Stimulated activated CD4-positive, alpha-beta T cell treated with anti-CD3 and anti-CD28 coated beads, Interleukin-4, amount 100 ng/mL, for 24 hours (primary cell): Measurements from ENCODE around the gene ZNF845.
A peak's percentile ranks its signal among the peaks of the same experiment; 100 is the strongest.
"Not testable (repeated sequence)": the region's sequence is repeated elsewhere in the genome, so short reads cannot be mapped to it uniquely, and the experiment has no call there.

Experiments
- DNase-seq: peaks from one replicate; pipeline ENCODE4 v3.0.0-alpha.2; 2020

The ZNF845 gene

DNA sequence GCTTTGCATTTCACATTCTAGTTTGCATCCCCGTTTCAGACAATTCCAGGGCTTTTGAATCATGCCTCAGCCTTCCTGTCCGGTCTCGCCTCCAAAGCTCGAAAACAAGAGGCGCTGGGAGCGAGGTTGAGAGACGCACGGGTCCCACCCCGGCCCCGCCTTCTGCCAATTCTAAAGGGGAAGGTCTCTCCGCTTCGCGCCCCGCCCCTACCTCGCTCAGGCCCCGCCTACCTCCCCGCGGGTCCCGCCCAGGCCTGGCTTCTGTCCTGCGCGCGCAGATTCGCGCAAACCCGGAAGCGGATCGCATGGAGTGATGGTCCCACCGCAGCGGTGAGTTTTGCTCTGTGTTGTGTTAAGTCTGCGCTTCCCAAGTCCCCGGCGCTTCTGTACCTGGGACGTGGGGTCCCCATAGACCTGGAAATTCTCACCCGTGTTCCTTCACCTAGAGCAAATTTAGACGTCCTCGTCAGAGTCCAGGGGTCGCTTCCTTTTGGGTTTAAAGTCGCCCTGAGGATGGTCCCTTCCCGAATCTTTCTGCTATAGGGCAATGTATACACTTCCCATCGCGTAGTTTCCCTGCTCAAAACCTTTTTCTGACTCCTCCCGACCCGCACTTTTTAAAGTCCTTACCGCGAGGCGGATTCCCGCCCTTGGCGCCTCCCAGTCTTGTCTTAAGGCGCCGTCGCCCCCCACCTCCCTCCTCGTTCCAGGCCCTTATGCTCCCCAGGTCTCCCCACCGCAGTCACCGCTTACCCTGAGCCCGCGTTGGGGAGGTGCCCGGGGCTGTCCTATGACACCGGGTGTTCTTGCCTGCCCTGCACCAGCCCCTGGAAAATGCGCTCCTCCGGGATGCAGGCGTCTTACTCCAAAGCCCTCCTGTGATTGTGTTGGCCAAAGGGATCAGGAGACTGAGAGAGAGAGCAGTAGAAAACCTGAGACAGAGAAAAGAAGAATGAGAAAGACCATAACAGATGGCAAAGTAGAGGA is at the start of gene ZNF845:
ZNF845 (plus strand) TSS at position 287 of the 987 bp plus-strand sequence. CDS start 7,559 bp downstream, outside the sequence.
- DNase-seq, result peak; percentile 96

DNA sequence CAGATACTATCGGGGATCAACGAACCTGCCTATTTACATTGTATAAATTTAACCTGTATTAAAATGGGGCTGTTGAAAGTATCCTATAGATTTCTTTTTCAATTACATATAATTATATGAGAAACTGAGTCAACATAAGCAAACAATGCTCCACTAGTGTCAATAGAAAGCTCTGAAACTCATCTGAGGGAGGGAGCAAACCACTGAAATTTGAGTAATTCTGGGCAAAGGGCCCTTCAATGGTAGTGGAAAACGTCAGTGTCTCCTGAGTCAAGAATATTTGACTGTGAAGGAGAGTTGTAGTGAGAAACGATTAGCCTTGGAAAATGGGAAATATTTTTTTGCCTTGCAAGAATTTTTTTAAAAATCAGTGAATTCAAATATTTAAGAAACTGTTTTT is 48.5 kb upstream of the ZNF845 start:
- no peak for DNase-seq

DNA sequence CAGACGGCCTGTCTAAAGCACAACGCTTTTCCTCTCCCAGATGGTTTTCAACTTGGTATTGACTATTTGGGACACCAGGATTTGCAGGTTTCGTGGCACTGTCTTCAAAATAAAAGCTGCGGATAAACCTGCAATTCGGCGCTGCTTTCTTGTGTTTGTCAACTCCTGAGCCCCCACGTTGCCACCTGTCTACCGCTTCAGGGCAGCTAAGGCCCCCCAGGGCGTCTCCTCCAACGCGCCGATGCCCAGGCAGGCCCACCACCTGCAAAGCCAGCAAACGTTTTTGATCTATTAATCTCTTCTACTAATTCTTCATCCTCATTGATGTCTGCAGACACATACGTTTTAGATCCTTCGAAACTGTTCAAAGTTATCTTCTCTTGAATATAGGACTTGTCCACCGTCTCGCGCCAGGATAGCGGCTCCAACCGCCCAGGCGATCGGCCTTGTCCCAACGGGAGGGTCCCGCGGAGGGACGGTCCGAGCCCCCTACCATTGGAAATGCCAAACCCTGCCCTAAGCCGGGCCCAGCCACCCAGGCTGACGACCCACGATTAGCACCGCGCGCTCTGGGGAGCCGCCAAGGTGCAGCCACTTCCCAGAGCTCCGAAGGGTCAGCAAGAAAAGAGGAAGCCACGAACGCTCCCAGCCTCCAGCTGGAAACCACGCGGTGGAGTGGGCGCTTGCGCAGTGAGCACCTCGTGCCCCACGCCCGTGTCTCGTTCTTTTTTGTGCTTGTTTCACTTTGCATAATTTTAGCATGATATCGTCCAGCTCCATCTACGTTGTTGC is 42.6 kb upstream of the ZNF845 start:
- no peak for DNase-seq

DNA sequence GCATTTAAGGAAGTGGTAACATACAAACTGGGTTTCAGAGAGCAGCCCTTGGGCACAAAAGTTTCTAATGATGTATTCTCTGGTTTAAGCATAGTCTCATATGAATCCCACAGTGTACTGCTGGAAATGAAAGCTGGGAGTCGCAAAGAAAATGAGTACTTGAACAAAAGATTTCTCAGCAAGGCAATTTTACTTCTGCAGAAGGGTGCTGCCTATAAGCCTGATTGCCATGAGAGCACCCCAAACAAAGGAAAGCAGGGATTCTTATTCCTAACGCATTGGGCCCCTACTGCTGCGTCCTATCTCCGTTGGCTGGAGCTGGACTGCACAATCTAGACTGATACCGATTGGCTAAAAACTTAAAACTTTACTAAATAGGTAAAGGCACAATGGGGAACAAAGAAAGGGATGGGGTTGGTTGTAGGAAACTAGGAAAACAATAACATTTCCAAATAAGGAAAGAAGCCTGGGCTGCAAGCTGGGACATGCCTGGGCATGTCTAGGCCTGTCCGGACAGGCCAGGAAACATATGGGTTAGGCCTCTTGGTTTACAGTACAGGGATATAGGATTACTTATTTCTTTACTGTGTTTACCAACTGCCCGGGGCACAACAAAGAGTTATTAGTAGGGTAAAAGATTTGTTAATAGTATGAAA is 38.6 kb upstream of the ZNF845 start:
- DNase-seq, result no peak

DNA sequence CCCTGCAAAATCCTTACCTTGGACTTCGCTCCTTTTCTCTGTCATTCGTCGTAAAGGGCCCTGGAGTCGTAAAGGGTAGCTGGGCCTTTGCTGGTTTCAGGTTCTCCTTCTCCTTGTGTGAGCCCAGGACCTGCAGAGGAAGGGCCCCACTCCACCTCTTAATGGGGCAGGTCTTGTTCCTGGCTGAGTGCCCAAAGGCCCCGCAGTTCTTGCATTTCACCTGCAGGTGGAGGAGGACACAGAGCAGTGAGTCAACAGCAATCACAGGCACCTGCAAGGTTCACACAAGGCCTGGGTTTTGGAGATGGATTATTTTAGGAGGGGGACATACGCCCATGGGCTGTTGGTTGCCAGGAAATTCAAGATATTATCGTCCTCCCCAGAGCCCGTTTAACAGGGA is 32.2 kb upstream of the ZNF845 start:
- DNase-seq, result not testable (repeated sequence)

DNA sequence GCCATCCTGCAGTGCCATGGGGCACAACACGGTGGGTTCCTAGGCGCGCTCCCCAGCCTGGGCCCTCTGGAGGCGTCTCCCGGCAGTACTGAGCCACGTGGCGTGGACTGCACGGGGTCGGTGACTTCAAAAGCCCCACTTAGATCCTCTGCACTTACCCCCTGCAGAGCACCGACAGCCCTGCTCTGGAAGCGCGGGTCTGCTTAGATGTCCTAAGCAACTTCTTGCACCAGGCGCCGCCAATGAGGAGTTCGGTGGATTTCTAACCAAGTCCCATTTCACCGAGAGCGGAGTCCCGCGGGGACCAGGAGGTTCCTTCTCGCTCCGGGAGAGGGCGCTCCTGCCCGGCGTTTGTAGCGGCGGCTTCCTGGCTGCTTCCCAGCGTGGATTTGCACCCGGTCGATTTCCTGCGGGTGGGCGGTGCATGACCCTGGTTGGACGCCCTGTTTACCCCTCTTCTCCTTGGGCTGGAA is 25.2 kb upstream of the ZNF845 start:
- DNase-seq, result no peak

DNA sequence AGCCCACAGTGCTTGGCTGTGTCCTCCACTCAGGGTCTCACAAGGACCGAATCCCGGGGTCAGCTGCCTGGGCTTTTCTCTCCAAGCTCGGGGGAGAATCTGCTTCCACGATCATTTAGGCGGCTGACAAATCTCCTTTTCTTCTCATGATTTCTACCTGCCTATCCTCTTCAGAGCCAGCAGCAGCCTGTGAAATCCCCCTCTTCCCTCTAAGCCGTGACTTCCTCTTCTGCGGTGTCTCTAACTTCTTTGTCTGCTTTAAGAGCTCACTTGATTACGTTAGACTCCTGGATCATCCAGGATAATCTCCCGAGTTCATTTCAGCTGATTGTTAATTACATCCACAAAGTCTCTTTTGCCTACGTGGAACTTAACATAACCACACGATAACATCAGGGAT is 22.5 kb upstream of the ZNF845 start:
- no peak for DNase-seq

DNA sequence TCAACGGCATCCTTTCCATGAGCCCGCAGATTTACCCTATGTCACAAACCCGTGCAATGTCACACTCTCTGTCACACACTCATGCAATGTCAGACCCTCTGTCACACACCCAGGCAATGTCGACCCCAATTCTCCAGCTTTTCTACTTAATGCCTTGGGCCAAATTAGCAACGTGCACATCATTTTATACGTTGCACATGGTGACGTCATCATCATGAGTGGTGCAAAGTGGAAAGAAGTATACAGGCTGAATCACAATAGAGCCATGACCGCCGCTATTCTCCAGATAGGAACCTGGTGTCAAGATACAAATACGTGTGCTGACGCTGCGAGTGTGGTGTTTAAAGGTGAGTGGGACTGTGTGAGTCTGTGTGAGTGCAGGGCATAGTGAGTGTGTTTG is 21.7 kb upstream of the ZNF845 start:
- no peak for DNase-seq

DNA sequence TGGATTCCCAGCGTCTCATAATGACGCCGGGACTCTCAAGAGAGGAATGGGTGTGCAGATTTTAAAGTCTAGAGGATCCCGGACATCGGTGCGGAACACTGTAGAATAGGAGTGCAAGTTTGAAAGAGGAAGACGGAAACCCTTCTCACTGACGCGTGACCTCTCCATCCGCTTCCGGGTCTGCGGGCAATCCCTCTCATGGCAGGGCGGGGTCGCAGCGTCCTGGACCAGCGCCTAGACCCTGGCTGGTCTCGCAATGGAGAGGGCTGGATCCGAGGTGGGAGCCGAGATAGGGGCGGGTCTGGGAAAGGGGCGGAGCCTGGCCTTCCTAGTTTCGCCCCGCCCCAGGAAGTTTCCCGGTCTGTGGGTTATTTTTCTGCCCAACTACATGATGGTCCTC is 4.6 kb upstream of the ZNF845 start:
- DNase-seq, result no peak

DNA sequence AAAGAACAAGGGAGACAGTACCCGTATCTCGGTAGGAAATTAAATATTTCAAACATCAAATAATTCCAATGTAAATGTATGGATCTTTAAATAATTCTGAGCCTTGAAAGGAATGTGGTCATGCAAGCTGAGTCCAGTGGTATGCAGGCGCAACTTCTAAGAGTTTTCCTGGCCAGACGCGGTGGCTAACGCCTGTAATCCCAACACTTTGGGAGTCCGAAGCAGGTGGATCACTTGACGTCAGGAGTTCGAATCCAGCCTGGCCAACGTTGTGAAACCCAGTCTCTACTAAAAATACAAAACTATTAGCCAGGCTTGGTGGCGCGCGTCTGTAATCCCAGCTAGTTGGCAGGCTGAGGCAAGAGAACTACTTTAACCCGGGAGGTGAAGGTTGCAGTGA is 1.1 kb upstream of the ZNF845 start:
- DNase-seq, result no peak

DNA sequence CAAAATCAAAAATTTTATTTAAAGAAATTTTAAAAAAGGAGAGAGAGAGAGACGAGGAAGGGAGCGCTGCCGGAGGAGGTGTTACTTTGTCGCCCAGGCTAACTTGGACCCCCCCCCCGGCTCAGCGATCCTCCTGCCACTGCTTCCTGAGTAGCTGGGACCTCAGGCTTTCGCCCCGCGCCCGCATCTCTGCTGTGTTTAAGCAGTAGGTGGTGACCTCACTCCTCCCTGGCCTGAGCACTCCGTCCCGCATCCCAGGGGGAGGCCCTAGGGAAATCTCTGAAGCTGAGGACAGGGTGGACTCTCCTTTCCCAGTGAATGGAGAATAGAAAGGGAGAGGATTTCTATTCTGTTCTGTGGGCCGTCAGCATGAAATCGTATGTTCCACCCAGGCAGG is 485 bp upstream of the ZNF845 start:
- peak; percentile 22 for DNase-seq

DNA sequence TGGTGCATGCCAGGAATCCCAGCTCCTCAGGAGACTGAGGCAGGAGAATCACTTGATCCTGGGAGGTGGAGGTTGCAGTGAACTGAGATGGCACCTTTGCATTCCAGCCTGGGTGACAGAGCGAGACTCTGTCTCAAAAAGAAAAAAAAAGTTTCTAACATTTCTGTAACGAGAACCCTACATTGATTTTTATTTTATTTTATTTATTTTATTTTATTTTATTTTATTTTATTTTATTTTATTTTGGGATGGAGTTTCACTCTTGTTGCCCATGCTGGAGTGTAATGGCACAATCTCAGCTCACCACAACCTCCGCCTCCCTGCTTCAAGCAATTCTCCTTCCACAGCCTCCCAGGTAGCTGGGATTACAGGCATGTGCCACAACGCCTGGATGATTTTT is 10.9 kb downstream of the ZNF845 start:
- not testable (repeated sequence) for DNase-seq

DNA sequence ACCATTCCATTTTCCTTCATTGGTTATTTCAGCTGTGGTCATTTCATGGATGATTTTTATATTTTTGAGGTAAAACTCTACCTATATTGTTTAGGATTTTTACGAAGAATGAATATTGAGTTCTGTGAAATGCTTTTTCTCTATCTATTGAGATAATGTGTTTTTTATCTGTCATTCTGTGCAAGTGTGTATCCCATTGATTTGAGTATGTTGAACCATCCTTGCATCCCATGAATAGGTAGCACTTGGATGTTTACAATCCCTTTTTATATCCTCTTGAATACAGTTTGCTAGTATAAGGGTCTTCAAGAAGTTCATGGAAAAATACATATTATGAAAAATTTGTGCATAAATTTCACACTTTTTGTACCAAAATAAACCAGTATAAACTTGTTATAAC is 22.2 kb downstream of the ZNF845 start:
- no peak for DNase-seq

DNA sequence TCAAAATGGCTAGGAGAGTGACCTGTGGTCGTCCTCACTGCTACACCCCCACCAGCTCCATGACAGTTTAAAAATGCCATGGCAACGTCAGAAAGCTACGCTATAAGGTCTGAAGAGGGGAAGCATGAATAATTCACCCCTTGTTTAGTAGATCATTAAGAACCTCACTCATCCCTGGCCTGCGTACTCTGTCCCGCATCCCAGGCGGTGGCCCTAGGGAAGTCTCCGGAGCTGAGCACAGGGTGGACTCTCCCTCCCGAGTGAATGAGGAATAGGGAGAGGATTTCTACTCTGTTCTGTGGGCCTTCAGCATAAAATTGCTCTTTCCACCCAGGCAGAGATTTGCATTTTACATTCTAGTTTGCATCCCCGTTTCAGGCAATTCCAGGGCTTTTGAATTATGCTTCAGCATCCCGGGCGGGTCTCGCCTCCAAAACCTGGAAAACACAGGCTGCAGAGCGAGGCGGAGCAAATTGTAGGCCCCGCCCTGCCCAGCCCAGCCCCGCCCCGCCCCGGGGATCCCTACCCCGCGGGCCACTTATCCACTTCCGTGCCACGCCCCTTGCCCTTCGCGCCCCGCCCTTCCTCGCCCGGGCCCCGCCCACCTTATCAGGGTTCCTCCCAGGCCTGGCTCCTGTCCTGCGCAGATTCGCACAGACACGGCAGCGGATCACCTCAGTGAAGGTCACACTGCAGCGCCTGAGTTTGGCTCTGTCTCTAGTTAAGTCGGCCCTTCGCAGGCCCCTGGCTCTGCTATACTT is 24.5 kb downstream of the ZNF845 start:
- no peak for DNase-seq

DNA sequence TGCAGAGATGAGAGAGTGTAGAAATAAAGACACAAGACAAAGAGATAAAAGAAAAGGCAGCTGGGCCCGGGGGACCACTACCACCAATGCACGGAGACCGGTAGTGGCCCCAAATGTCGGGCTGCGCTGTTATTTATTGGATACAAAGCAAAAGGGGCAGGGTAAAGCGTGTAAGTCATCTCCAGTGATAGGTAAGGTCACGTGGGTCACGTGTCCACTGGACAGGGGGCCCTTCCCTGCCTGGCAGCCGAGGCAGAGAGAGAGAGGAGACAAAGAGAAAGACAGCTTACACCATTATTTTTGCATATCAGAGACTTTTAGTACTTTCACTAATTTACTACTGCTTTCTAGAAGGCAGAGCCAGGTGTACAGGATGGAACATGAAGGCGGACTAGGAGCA is 26.5 kb downstream of the ZNF845 start:
- not testable (repeated sequence) for DNase-seq

DNA sequence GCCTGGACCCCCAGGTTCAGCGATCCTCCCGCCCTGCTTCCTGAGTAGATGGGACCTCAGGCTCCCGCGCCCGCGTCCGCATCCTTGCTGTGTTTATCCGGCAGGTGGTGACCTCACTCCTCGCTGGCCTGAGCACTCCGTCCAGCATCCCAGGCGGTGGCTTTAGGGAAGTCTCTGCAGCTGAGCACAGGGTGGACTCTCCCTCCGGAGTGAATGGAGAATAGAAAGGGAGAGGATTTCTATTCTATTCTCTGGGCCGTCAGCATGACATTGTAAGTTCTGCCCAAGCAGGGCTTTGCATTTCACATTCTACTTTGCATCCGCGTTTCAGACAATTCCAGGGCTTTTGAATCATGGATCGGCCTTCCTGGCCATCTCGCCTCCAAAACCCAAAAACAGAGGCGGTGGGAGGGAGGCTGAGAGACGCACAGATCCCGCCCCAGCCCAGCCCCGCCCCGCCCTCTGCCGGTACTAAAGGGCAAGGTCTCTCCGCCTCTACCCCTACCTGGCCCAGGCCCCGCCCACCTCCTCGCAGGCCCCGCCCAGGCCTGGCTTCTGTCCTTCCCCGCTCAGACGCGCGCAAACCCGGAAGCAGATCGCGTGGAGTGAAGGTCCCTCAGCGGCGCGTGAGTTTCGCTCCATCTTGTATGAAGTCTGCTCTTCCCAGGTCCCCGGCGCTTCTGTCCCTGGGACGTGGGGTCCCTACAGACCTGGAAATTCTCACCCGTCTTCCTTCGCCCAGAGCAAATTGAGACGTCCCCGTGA is 31.8 kb downstream of the ZNF845 start, which contains the start of gene ZNF525:
ZNF525 (plus strand) TSS at position 572 of the 765 bp plus-strand sequence. CDS start 6,577 bp downstream, outside the sequence.
- peak; percentile 96 for DNase-seq

DNA sequence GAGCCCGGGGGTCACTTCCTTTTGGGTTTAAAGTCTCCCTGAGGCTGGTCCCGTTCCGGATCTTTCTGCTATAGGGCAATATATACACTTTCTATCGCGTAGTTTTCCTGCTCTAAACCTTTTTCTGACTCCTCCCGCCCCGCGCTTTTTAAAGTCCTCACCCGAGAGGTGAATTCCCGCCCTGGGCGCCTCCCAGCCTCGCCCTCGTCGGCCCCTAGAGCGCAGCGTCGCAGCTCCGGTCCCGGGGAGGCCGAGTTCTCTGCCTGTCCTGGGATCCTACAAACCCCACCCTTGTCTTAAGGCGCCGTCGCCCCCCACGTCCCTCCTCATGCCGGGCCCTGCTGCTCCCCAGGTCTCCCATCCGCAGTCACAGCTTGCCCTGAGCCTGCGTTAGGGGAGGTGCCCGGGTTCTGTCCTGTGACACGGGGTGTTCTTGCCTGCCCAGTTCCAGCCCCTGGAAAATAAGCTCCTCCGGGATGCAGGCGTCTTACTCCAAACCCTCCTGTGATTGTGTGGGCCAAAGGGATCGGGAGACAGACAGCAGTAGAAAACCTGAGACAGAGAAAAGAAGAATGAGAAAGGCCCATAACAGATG is 32.4 kb downstream of the ZNF845 start:
- peak; percentile 44 for DNase-seq

DNA sequence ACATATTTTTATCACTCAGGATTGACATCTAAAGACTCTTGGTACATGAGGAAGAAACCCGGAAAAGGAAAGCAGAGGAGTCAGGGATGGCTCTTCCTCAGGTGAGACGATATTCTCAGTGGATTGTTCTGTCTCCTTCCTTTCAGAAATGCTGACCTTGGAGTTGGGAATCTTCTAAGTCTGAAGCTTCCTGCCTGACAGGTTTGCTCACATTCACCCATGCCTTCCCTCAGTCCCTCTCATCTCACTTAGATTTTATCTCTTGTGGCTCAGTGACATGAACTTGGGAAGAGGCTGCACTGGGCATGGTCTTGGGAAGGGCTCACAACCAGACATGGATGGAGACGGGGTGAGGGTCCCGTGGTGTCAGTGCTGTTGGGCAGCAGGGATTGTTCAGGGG is 38.6 kb downstream of the ZNF845 start:
- no peak for DNase-seq

DNA sequence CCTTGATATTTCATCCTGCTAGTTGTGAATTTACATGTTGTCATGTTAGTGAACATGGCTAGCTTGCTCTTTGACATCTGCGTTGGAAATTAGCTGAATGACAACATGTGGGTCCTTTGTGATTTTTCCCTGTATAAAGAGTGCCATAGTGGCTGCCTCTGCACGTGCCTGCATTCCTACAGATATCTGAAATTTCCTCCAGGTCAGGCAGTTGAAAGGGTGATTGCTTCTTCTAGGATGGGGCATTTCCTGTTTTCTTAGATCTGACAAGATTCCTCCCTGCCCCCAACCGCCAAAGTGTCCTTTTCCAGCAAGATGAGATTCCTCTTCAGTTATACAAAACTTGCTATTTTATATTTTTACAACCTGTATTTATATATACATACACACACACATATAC is 40.7 kb downstream of the ZNF845 start:
- DNase-seq, result no peak

DNA sequence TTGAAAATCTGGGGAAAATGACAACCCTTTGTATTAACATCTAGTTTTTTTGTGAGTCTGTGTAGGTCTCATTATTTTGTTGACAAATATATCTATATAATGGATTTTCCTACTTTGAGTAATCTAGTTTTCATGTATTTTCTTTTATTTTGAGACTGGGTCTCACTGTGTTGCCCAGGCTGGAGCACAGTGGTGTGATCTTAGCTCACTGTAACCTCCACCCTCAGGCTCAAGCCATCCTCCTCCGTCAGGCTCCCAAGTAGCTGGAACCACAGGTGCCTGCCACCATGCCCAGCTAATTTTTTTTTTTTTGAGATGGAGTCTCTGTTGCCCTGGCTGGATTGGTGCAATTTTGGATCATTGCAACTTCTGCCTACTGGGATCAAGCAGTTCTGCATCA is 41.2 kb downstream of the ZNF845 start:
- DNase-seq, result no peak

DNA sequence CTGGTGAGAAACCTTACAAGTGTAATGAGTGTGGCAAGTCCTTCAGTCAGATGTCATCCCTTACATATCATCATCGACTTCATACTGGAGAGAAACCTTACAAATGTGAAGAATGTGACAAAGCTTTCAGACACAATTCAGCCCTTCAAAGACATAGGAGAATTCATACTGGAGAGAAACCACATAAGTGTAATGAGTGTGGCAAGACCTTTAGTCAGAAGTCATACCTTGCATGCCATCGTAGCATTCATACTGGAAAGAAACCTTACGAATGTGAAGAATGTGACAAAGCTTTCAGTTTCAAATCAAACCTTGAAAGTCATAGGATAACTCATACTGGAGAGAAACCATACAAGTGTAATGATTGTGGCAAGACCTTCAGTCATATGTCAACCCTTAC is 47.8 kb downstream of the ZNF845 start:
- no peak for DNase-seq
